GM12878 (cell line): Measurements from ENCODE around the gene CETN2. TPM values are rescaled to one million over a fixed set of nuclear protein-coding genes. Genes with fewer than 3 reads are reported as not detected.

Experiments used
- EZH2 ChIP-seq: IDR thresholded peaks from 2 replicates; pipeline ENCODE4 v1.6.1; 2012; ENCODE audit warnings: low read depth, mild to moderate bottlenecking, control low read depth, inconsistent platforms, low read length, borderline replicate concordance; ENCODE audit not compliant: control insufficient read depth
- IKZF2 ChIP-seq, 2 experiments: fragments of 450-650 bp; IDR thresholded peaks; 2 replicates each; pipeline ENCODE4 v1.6.1; 2017; ENCODE audit warnings: mild to moderate bottlenecking in 2 of 2, moderate library complexity in 2 of 2
- polyA plus RNA-seq, 11 experiments: library from polyadenylated mRNA; depleted of rRNA in 4 of 11; unstranded in 6 of 11; stranded (reverse) in 5 of 11; fragments of >200 nt; fragmentation: Nextera tagmentation in 4 of 11; fragmentation: Illumina TruSeq in 1 of 11; extraction: Ambion mirVana in 4 of 11; extraction: Trizol in 1 of 11; gene quantifications; 1 replicate in 1 of 11; 2 replicates in 10 of 11; pipeline versions ENCODE4 v1.2.1 to v1.2.3, GENCODE V29; 2011 to 2016; ENCODE audit warnings: inconsistent platforms in 2 of 11, missing spikeins in 2 of 11, low read depth in 1 of 11
- total RNA-seq, 4 experiments: library from RNA; depleted of rRNA in 3 of 4; stranded (reverse); fragments of >200 nt in 3 of 4; fragmentation: Illumina TruSeq in 1 of 4; extraction: Trizol in 1 of 4; gene quantifications; 2 replicates each; pipeline versions ENCODE4 v1.2.1 to v1.2.3, GENCODE V29; 2013 to 2021
- TF ChIP-seq, protein P1 (sequence below): IDR thresholded peaks from 2 replicates; pipeline ENCODE4 v1.6.1; 2011; ENCODE audit warnings: borderline replicate concordance, low read depth, mild to moderate bottlenecking, moderate library complexity, mixed read lengths, low read length; ENCODE audit not compliant: insufficient read depth; ENCODE audit errors: extremely low read length
- TF ChIP-seq, protein P2 (sequence below): fragments of 450-650 bp; IDR thresholded peaks from 2 replicates; pipeline ENCODE4 v1.6.1; 2017; ENCODE audit warnings: mild to moderate bottlenecking, moderate library complexity
- TF ChIP-seq, protein P3 (sequence below): fragments of 450-650 bp; formaldehyde crosslinking; IDR thresholded peaks from 2 replicates; pipeline ENCODE4 v1.4.0; 2020; ENCODE audit warnings: mild to moderate bottlenecking, moderate library complexity

Gene CETN2
- total and polyA plus RNA-seq, 10 of the 15 experiments (the other 5 are each of a cell fraction or from before 2014, with no cell fraction given): 12.0 to 30.3 (median 20.0) TPM

DNA sequence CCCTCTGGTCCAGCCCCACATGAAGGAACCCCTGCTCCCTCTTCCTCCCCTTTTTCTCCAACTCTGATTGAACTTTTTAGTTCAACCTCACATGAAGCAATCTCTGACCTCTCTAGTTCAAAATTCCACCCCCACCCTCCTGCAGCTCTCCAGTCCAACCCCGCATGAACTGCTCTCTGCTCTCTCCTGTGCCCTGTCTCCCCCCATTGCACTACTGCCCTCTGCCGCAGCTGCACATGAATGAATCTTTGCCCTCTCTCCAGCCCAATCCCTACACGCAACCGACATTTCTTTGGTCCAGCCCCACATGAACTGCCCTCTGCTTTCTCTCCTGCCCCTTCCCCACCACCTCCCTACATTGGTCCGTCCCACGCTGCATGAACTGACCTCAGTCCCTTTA is 6.9 kb downstream of the CETN2 start (continued):
- TF ChIP-seq, protein P1, sequence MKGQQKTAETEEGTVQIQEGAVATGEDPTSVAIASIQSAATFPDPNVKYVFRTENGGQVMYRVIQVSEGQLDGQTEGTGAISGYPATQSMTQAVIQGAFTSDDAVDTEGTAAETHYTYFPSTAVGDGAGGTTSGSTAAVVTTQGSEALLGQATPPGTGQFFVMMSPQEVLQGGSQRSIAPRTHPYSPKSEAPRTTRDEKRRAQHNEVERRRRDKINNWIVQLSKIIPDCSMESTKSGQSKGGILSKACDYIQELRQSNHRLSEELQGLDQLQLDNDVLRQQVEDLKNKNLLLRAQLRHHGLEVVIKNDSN: no peak
- TF ChIP-seq IKZF2 (IDR thresholded peaks at IDR 0.05) (no peak), EZH2 (no peak)
- TF ChIP-seq, protein P2, sequence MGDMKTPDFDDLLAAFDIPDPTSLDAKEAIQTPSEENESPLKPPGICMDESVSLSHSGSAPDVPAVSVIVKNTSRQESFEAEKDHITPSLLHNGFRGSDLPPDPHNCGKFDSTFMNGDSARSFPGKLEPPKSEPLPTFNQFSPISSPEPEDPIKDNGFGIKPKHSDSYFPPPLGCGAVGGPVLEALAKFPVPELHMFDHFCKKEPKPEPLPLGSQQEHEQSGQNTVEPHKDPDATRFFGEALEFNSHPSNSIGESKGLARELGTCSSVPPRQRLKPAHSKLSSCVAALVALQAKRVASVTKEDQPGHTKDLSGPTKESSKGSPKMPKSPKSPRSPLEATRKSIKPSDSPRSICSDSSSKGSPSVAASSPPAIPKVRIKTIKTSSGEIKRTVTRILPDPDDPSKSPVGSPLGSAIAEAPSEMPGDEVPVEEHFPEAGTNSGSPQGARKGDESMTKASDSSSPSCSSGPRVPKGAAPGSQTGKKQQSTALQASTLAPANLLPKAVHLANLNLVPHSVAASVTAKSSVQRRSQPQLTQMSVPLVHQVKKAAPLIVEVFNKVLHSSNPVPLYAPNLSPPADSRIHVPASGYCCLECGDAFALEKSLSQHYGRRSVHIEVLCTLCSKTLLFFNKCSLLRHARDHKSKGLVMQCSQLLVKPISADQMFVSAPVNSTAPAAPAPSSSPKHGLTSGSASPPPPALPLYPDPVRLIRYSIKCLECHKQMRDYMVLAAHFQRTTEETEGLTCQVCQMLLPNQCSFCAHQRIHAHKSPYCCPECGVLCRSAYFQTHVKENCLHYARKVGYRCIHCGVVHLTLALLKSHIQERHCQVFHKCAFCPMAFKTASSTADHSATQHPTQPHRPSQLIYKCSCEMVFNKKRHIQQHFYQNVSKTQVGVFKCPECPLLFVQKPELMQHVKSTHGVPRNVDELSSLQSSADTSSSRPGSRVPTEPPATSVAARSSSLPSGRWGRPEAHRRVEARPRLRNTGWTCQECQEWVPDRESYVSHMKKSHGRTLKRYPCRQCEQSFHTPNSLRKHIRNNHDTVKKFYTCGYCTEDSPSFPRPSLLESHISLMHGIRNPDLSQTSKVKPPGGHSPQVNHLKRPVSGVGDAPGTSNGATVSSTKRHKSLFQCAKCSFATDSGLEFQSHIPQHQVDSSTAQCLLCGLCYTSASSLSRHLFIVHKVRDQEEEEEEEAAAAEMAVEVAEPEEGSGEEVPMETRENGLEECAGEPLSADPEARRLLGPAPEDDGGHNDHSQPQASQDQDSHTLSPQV: no peak
- TF ChIP-seq, protein P3, sequence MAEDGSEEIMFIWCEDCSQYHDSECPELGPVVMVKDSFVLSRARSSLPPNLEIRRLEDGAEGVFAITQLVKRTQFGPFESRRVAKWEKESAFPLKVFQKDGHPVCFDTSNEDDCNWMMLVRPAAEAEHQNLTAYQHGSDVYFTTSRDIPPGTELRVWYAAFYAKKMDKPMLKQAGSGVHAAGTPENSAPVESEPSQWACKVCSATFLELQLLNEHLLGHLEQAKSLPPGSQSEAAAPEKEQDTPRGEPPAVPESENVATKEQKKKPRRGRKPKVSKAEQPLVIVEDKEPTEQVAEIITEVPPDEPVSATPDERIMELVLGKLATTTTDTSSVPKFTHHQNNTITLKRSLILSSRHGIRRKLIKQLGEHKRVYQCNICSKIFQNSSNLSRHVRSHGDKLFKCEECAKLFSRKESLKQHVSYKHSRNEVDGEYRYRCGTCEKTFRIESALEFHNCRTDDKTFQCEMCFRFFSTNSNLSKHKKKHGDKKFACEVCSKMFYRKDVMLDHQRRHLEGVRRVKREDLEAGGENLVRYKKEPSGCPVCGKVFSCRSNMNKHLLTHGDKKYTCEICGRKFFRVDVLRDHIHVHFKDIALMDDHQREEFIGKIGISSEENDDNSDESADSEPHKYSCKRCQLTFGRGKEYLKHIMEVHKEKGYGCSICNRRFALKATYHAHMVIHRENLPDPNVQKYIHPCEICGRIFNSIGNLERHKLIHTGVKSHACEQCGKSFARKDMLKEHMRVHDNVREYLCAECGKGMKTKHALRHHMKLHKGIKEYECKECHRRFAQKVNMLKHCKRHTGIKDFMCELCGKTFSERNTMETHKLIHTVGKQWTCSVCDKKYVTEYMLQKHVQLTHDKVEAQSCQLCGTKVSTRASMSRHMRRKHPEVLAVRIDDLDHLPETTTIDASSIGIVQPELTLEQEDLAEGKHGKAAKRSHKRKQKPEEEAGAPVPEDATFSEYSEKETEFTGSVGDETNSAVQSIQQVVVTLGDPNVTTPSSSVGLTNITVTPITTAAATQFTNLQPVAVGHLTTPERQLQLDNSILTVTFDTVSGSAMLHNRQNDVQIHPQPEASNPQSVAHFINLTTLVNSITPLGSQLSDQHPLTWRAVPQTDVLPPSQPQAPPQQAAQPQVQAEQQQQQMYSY (CRISPR knock-in tag): no peak
- TF ChIP-seq, all 136 proteins: peak for 0
